Jurkat, Clone E6-1 (cell line): ENCODE results near the gene TRPM8. TPM values are rescaled to one million over a fixed set of nuclear protein-coding genes. Genes with fewer than 3 reads are reported as not detected.
"Not testable (repeated sequence)": the region's sequence is repeated elsewhere in the genome, so short reads cannot be mapped to it uniquely, and the experiment has no call there.

ENCODE experiments used
- DNase-seq: peaks from one replicate; pipeline ENCODE4 v3.0.0-alpha.2; 2011; ENCODE audit warnings: low read depth, low spot score
- H3K4me3 ChIP-seq: 2 replicates; pipeline ENCODE4 v1.5.1; 2011; ENCODE audit warnings: mild to moderate bottlenecking, low read length, control low read depth, moderate library complexity
- polyA plus RNA-seq: library from polyadenylated mRNA; unstranded; fragments of >200 nt; gene quantifications from one replicate; pipeline ENCODE4 v1.2.1, GENCODE V29; 2012; ENCODE audit warnings: missing spikeins; ENCODE audit not compliant: insufficient read length, insufficient read depth

Gene TRPM8
- not detected for polyA plus RNA-seq

DNA sequence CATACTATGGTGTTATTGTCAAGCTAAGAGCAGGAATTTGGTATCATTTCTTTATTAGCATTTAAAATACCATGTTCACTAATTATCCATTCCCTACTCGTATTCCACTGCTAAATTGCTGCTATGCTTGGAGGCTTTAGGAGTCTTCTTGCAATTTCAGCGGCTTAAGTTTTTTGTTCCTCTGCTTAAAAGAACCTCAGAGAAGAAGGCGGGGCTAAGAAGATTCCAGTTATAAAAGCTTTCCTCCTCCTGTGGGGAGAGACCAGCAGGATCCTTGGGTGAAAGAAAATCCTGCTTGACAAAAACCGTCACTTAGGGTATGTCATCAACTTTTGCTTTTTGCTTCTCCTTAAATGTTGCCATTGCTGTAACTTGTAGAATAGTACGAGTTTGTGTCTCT lies at the start of gene TRPM8:
TRPM8 (plus strand) TSS at position 258 of the 400 bp plus-strand sequence. CDS start 9,165 bp downstream, outside the sequence.
- no peak for DNase-seq
- no peak within 1 kb of the TSS for H3K4me3 ChIP-seq

DNA sequence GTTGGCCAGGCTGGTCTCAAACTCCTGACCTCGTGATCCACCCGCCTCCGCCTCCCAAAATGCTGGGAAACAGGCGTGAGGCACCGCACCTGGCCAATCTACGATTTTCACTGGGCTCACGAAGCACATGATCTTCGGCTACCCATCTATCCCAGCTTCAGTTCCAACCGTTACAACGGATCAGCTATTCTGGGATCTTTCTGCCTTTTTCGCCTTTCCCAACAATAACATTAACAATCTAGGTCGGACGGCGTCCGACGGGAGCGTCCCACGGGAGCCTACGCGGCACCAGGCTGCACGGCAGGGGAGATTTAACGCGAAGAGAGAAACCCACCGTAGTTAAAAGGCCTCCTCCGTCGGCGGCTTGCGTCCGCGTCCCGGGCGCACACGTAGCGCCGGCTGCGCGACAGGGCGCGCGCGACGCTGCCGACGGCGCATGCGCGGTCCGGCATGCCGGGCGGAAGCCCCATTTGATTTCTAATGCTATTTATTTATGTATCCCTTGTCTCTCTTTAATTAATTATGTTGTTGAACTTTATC lies 49.1 kb upstream of the TRPM8 start, which contains the start of gene MSL3B:
MSL3B (minus strand) TSS at position 394 of the 540 bp plus-strand sequence.
- DNase-seq = peak; percentile 72
- peak within 1 kb of the TSS; percentile 86 for H3K4me3 ChIP-seq

DNA sequence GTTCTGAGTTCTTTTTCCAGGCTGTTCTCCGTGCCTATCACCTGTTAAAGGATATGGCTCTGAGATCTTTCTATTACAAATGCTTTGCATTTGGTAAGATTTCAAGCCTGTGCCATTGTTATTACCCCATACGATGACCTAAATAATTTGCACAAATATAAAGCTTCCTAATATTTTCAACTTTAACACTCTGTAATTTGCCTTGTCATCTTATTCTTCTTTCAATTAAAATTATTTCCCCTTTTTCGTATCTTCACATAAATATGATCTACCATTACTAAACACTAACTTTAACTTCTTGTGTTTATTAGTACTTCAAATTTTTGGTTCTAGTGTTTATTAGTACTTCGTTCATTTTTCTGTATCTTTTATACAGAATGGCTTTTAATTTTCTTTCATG lies 45.7 kb upstream of the TRPM8 start:
- no peak overlapping the region for H3K4me3 ChIP-seq
- no peak for DNase-seq

DNA sequence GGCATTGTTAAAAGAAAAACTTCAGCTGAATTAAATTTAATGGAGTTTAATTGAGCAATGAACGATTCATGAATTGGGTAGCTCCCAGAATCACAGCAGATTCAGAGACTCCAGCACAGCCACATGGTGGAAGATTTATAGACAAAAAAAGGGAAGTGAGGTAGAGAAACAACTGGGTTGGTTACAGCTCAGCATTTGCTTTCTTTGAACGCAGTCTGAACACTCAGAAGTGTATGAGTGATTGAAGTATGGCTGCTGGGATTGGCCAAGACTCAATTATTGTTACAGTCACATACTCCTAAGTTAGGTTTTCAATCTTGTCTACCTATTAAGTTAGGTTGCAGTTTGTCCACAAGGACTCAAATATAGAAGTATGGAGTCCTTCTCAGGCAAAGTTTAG lies 45.0 kb upstream of the TRPM8 start:
- not testable (repeated sequence) for H3K4me3 ChIP-seq, DNase-seq

DNA sequence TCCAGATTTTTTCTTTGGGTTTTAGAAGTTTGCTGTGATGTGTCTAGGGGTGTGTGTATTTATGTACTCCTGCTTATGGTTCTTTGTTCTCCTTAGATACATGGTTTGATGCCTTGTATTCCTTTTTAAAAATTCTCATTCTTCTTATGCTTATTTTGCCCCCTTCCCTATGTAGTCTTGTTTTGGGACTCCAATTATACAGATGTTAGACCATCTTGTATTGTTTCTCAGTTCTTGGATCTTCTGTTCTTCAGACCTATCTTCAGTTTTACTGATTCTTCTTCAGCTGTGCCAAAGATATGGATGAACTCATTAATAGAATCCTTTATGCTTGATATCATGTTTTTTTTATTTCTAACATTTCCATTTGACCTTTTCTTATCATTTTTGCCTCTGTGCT lies 34.8 kb upstream of the TRPM8 start:
- DNase-seq = no peak
- no peak overlapping the region for H3K4me3 ChIP-seq

DNA sequence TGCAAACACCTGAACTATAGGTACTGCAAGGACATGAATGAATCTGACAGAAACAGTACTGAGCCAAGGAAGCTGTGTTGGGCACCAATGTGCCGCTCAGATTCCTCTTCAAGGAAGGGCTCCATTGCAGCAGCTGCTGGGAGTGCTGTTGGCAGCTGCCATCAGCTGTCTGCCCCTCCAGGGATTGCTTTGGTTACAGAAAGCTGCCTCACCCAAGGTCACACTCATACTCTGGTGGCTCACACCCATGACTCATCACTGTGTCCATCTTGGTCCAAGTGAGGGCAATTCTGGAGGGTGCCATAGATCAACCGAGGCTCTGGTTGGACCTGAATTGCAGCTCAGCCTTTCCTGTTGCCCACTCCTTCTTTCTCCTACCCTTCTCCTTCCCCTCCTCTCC lies 24.4 kb upstream of the TRPM8 start:
- H3K4me3 ChIP-seq = no peak overlapping the region
- DNase-seq = no peak

DNA sequence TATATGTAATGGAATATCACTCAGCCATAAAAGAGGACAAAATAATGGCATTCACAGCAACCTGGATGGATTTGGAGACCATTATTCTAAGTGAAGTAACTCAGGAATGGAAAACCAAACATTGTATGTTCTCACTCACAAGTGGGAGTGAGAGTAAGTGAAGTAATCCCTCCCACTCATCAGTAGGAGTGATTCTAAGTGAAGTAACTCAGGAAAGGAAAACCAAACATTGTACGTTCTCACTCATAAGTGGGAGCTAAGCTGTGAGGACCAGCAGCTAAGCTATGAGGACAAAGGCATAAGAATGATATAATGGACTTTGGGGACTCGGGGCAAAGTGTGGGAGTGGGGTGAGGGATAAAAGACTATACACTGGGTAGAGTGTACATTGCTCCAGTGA lies 20.9 kb upstream of the TRPM8 start:
- not testable (repeated sequence) for DNase-seq, H3K4me3 ChIP-seq

DNA sequence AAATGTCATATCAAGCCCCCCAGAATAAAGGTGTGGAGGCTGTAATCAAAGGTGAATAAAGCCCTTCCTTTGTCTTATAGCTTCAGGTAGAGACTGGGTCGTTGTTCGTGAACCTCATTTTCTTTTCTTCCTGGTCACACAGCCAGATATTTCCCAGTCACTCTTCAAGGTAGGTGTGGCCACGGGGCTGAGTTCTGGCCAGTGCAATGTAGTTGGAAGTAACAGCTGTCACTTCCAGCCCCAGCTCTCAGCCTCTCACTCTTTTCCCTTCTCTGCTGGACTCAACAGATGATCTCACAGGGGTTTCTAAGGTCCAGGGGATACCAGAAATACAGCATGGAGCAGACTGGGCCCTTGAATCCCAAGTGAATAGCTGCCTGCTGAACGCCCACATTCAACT lies 15.8 kb upstream of the TRPM8 start:
- DNase-seq = no peak

DNA sequence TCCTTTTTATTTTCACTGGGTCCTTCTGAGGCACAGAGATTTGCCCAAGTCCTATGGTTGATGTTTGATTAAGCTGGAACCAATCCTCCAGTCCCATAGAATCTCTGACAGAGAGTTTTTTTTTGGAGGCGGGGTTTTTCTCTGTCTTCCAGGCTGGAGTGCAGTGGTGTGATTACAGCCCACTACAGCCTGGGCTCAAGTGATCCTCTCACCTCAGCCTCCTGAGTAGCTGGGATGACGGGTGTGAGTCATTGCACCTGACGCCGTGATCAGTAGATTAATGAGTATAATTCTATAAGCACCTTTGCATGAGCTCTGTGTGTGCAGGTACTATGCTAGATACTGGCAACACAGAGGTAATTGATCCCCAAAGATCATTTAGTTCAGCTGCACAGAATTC lies 15.3 kb upstream of the TRPM8 start:
- no peak overlapping the region for H3K4me3 ChIP-seq
- DNase-seq = no peak

More for the DNA sequence above, 15.8 kb upstream of the TRPM8 start:
- no peak overlapping the region for H3K4me3 ChIP-seq

DNA sequence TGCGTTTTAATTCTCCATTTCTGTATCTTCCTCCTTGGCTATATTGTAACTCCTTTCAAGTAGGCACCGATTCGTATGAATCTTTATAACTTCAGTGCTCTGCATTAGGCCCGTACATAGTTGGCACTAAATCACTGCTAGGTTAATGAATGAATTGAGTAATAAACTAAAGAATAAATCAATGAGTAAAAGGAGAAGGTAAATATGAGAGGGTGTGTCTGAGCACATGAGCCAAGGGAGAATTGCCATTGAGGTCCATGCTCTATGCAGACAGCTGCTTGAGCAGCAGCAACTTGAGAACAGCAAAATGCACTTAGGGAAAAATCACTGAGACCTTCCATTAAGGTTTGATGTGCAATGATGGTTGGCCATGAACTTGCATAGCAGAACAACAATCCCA lies 11.2 kb upstream of the TRPM8 start:
- no peak overlapping the region for H3K4me3 ChIP-seq
- DNase-seq = no peak

DNA sequence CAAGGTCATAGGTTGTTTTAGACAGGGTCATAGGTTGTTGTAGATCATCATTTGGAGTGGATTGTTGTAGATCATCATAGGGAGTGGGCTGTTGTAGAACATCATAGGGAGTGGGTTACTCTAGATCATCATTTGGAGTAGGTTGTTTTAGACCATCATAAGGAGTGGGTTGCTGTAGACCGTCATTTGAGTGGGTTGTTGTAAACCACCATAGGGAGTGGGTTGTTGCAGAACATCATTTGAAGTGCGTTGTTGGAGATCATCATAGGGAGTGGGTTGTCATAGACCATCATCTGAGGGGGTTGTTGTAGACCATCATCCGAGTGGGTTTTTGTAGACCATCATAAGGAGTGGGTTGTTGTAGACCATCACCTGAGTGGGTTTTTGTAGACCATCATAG lies 9.5 kb upstream of the TRPM8 start:
- DNase-seq = no peak
- no peak overlapping the region for H3K4me3 ChIP-seq

DNA sequence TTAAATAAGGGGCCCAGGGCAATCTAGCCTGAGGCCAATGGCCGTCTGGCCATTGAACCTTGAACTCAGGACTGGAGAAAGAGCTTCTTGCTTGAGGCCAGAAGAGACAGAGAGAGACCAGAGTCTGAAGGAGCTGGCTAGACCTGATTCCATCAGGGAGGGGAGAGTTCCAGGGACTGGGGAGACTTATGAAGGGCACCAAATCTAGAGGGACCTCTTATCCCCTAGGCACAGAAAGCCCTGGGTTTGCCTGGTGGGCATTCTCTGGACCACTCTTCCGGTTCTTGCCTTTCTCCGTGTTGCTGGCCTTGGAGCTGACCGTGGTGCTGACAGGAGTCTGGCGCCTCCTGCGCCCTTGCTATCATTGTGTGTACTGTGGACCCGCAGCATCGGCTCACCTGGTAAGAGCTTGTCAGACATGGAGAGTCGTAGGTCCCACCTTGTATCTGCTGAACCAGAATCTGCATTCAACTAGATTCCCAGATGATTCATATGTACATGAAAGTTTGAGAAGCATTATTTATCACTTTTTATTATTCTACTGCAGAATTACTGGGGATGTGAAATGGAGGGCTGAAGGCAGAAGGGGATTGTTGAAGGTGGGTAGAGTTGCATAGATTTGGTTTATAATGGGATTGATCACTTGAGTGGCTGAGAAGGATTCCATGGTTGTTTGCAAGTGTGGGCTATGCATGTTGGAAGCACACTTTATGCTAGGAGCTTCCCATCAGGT lies 4.3 kb upstream of the TRPM8 start:
- DNase-seq = peak; percentile 17

DNA sequence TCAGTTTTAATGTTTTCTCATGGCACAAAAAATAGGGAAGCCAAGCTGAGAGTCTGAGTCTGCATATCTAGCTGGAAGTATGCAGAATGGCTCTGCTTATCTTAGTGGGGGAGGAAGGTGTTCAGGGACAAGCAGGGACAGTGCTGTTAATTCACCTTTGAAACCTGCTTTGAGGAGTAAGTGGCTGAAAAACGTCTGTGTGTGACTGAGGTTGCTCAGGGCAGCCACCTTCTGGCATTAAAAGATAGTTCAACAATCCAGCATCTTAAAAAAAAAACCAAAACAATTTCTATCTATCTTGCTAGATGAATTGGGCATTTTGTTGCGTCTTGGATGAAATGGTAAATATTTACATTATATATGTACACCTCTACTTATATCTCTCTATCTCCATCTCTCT lies 2.0 kb upstream of the TRPM8 start:
- DNase-seq = no peak
- no peak overlapping the region for H3K4me3 ChIP-seq

More for the DNA sequence above, 4.3 kb upstream of the TRPM8 start:
- H3K4me3 ChIP-seq = no peak overlapping the region

DNA sequence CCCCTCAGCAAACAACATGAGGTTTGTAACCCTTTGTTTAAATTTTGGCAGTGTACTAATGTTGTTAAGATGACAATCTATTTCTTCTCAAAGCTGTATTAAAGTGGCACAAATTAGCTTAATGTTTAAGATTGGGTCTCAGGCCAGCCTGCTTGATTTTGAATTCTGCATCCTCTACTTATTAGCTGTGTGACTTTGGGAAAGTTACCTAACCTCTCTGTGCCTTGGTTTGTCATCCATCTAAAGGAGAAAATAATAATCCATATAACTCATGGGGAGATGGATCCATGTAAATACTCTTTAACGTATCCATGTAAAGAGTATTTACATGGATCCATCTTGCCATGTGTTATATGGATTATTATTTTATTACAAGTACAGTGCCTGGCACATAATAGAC lies 2.1 kb downstream of the TRPM8 start:
- H3K4me3 ChIP-seq = no peak overlapping the region
- DNase-seq = no peak

DNA sequence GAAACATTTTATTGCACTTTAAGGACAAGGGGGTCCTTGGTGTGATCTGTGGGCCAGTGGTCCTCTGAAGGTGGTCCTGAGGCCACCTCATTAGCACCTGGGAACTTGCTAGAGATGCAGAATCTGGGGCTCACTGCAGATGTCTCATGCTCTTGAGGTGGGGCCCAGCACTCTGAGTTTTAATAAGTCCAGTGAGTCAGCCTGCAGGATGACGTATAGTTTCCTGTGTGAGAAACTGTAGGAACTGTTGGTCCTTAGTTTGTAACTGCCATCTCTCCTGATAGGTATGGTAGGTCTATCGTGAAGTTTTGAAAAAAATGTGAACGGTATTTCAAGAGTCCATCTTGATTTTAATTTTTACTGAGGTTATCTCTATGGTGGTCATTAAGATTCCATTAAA lies 2.8 kb downstream of the TRPM8 start:
- no peak overlapping the region for H3K4me3 ChIP-seq
- no peak for DNase-seq

DNA sequence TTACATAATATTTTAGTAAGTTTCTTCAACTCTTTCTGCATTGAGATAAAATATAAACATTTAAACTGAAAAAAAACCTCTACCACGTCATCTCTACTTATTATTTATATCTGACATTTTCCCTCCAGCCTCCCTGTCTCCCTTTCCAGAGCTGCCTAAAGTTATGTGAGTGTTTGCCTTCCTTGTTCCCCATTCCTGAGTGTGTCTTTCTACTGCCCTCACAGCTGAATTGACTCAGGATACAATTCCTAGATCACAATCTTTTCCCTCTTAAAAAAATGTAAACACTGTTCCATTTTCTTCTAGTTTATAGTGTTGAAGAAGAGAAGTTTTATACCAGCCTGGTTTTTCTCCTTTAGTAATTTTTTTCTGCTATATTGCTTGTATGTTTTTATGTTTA lies 5.3 kb downstream of the TRPM8 start:
- DNase-seq = no peak
- no peak overlapping the region for H3K4me3 ChIP-seq

DNA sequence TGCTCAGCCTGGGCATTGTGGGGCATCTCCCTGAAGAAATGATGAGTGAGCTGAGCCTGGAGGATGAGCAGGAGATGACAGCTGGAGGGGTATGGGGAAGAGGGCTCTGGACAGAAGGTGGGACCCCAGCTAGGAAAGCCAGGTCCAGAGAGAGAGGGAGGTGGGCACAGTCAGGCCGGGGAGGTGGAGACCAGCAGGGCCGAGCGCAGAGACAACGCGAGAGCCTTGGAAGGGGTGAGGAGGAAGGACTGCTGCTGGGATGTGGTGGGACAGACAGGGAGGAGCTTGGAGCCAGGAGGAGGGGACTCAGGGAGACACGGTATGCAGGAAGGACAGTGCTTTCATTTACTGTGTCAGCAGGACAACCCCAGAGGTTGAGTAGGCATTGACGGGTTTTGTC lies 8.2 kb downstream of the TRPM8 start:
- no peak for DNase-seq
- H3K4me3 ChIP-seq = no peak overlapping the region

DNA sequence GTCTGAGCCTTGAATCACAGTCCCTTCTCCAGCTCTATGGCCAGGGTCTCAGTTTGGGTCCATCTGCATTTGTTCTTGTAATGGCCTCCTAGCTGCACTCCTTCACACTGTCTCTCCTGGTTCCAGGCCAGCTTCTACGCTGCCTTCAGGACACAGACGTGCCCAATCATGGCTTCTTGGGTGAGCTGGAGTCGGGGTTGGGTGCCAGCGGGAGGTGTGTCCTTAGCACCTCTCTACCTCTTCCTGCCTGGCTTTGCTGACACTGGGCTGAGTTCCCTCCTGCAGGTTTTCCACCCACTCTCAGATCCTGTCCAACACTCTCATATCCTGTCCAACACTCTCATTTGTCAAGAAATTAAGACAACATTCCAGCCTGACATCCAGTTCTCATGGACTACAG lies 9.6 kb downstream of the TRPM8 start:
- H3K4me3 ChIP-seq = no peak overlapping the region
- no peak for DNase-seq

DNA sequence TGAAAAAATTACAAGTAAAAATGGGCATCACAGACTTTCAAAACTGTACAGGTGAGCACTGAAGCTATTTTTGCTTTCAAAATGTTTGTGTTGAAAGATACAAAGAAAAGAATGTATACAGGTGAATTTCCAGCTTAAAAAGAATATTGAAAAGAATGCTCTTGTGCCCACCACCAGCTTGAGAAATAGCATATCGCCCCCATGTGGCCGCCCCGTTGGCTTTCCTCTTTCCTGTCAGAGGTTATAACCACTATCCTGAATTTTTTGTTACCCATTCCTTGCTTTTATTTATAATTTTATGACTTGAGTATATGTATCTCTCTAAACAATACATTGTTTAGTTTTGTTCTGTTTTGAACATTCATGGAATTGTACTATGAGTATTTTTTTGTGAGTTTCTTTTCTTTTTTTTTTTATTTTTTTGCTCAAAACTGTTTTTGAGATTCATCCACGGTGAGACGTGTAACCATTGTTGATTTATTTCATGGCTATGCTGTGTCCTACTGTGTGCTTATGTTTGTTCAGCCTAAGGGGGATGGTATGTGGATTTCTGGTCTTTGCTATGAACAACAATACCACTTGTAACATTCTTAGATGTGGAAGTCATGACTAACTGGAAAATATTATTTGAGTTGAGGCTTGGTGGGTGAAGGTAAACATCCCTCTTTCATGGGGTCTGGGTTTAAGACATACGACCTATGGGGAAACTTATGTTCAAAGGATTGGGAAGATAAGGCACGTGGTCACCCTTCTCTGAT lies 11.6 kb downstream of the TRPM8 start:
- H3K4me3 ChIP-seq = no peak overlapping the region
- peak; percentile 14 for DNase-seq

DNA sequence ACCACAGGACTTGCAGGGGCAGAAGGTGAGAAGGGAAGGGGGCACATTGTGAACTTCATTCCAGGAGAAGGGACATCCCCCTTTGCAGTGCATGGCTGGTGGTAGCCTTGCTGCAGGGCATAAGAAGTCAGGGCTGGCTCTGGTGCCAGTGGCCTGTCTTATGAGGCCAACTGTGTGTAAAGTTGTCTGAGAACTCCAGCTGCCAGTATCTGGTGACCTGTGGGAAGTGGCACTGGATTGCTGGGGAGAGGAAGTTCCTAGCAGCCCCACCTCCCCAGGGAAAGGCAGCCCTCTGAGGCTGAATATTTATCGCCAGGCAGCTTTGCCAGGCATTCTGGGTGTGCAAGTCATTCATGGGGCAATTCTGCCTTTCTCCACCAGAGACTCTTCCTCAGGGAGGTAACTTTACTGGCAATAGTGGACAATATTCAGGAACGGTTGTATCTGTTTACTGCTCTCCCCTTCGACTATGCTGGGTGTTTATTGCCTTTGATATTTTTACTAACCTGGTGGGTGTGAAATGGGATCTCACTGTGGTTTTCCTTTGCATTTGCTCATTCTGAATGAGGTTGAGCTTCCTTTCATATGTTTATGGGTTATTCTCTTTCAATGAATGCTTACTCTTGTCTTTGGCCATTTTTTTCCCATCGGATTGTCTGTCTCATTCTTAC lies 12.3 kb downstream of the TRPM8 start:
- DNase-seq = no peak
- no peak overlapping the region for H3K4me3 ChIP-seq
